ENCODE measurements around the gene CDCA7L.

- TF ChIP-seq CTCF (IDR thresholded peaks at IDR 0.05) (no peak), POLR2A (IDR thresholded peaks at IDR 0.05) (no peak)
Measured at GRCh38 chr7:21920936-21921335, 24.8 kb downstream of the CDCA7L start.

Measured in testis (tissue), 2 donors.